ENCODE data around the gene APOB. TPM values are rescaled to one million over a fixed set of nuclear protein-coding genes. Genes with fewer than 3 reads are reported as not detected.

Gene APOB
- total and polyA plus RNA-seq, 2 of the 8 experiments (the other 6 are each of a cell fraction or from before 2014, with no cell fraction given), result 0.15 to 0.61 TPM

GRCh38 chr2:21039080-21039556, 4.8 kb downstream of the APOB start:
- no peak overlapping the region for H2BK120ac ChIP-seq (replicated peaks; ENCODE audit: low read depth, low read length)
- no peak overlapping the region for H4K8ac ChIP-seq (ENCODE audit: extremely low read depth, insufficient read depth, low read length)
- no peak overlapping the region for H3K18ac ChIP-seq (ENCODE audit: extremely low read depth, low read length)
- H3K9me3 ChIP-seq (ENCODE audit: insufficient read depth in 2 of 2, low read depth in 1 of 2, low read length in 1 of 2), result no peaks in the 10 kb centered on the region
- H3K27me3 ChIP-seq (replicated peaks in 1 of 4; ENCODE audit: control insufficient read depth in 3 of 4, extremely low read depth in 1 of 4, insufficient read depth in 3 of 4, low read length in 3 of 4), result peaks cover 0 to under 1% (median 0%) of the 10 kb centered on the region in 4 experiments; a peak in 2 of 7 replicates
- H3K4me3 ChIP-seq (ENCODE audit: extremely low read depth in 1 of 4, insufficient read depth in 2 of 4, low read depth in 3 of 4, low read length in 4 of 4), result no peak overlapping the region
- no peak overlapping the region for H4K91ac ChIP-seq (replicated peaks; ENCODE audit: insufficient read length, low read length)
- H3K36me3 ChIP-seq (ENCODE audit: control insufficient read depth in 2 of 4, insufficient read depth in 4 of 4, low read length in 3 of 4), result no peaks in the 10 kb centered on the region
- CTCF ChIA-PET (ENCODE audit: partially characterized antibody), result interaction anchor here (0.6 to 1.6 kb wide), 5 partner anchors 11 to 398 kb away, joined by 3 to 11 read pairs (median 4); no protein-coding TSS in a partner anchor
- no peak overlapping the region for H3K4ac ChIP-seq (replicated peaks; ENCODE audit: insufficient read length, low read depth, low read length)
- no peak overlapping the region for H2BK15ac ChIP-seq (ENCODE audit: low read length)
- POLR2A ChIA-PET (ENCODE audit: partially characterized antibody), result no interaction called here
- H3K56ac ChIP-seq (replicated peaks; ENCODE audit: insufficient read length, low read depth, low read length), result no peak overlapping the region
- H3K79me2 ChIP-seq (ENCODE audit: control insufficient read depth in 1 of 2, insufficient read depth in 2 of 2, low read length in 2 of 2), result no peaks in the 10 kb centered on the region
- no peaks in the 10 kb centered on the region for H3K79me1 ChIP-seq (ENCODE audit: low read depth, low read length)
- H3K27ac ChIP-seq (ENCODE audit: low read depth, low read length), result no peak overlapping the region
- FAIRE-seq, result no peak
- H2BK5ac ChIP-seq (ENCODE audit: low read depth, low read length), result no peak overlapping the region
- H3K23ac ChIP-seq (ENCODE audit: insufficient read length), result no peak overlapping the region
- no peak overlapping the region for H2AFZ ChIP-seq (ENCODE audit: low read length)
- no peak overlapping the region for H3K14ac ChIP-seq (ENCODE audit: insufficient read length)
- no peak overlapping the region for H3K4me2 ChIP-seq (ENCODE audit: insufficient read depth in 1 of 2, low read depth in 2 of 2, low read length in 2 of 2)
- 82% methylated on average over 4 of the region's 4 CpGs; no CpG with 5 or more reads in 1 of the 2 experiments for WGBS, 2 experiments (ENCODE audit: extremely low coverage in 1 of 2, insufficient coverage in 1 of 2, insufficient read length in 1 of 2, insufficient replicate concordance in 2 of 2, low coverage in 1 of 2, low lambda C conversion rate in 2 of 2, missing lambda C conversion rate in 1 of 2)
- H4K20me1 ChIP-seq (replicated peaks in 1 of 2; ENCODE audit: control insufficient read depth in 1 of 2, insufficient read depth in 2 of 2, low read length in 2 of 2), result no peaks in the 10 kb centered on the region
- no peak overlapping the region for H2AK5ac ChIP-seq (ENCODE audit: low read depth, low read length)
- peaks cover 0 to under 1% (median 0%) of the 10 kb centered on the region in 4 experiments; a peak in 2 of 7 replicates for H3K4me1 ChIP-seq (replicated peaks in 1 of 4; ENCODE audit: control insufficient read depth in 3 of 4, insufficient read depth in 4 of 4, low read length in 3 of 4)
- no peak overlapping the region for H2BK12ac ChIP-seq (ENCODE audit: low read depth, low read length)
- no peak for TF ChIP-seq RXRA (IDR thresholded peaks at IDR 0.05; ENCODE audit: insufficient read depth, low read depth, low read length)
- no peak for TF ChIP-seq NRF1 (IDR thresholded peaks at IDR 0.05; ENCODE audit: low read depth, low read length)
- no peak for TF ChIP-seq USF2 (IDR thresholded peaks at IDR 0.05; ENCODE audit: low read length)
- TF ChIP-seq KDM5A (IDR thresholded peaks at IDR 0.05; ENCODE audit: low read length), result no peak
- no peak for TF ChIP-seq EZH2 (IDR thresholded peaks at IDR 0.05; ENCODE audit: low read depth, low read length, severe bottlenecking)
- H2BK20ac ChIP-seq (ENCODE audit: low read length), result no peak overlapping the region
- H3K9ac ChIP-seq (replicated peaks in 1 of 4; ENCODE audit: extremely low read depth in 1 of 4, low read depth in 3 of 4, low read length in 3 of 4), result no peak overlapping the region
- peaks cover 4% of the 10 kb centered on the region; the same call in 1 of the 2 replicates for H3K23me2 ChIP-seq (ENCODE audit: low read depth, low read length)
- H4K5ac ChIP-seq (ENCODE audit: insufficient read length, low read depth, low read length), result no peak overlapping the region
- no peak for DNase-seq (ENCODE audit: low read depth in 1 of 2, low spot score in 2 of 2)

Measured in H1 (cell line).